Kidney epithelial cell (primary cell): ENCODE results near the gene NEDD1. TPM values are rescaled to one million over a fixed set of nuclear protein-coding genes. Genes with fewer than 3 reads are reported as not detected.

Experiments used
- DNase-seq: peaks from one replicate; pipeline ENCODE4 v3.0.0-alpha.2; 2010; ENCODE audit warnings: low read depth
- H3K27me3 ChIP-seq: 2 replicates; pipeline ENCODE4 v1.6.0; 2011; ENCODE audit warnings: low read length; ENCODE audit not compliant: control insufficient read depth, insufficient read depth
- H3K36me3 ChIP-seq: 2 replicates; pipeline ENCODE4 v1.5.1; 2011; ENCODE audit warnings: low read length; ENCODE audit not compliant: control insufficient read depth, insufficient read depth
- H3K4me3 ChIP-seq: 2 replicates; pipeline ENCODE4 v1.5.1; 2011; ENCODE audit warnings: low read depth, mild to moderate bottlenecking, control low read depth, low read length
- CTCF ChIP-seq: IDR thresholded peaks from 2 replicates; pipeline ENCODE4 v1.5.1; 2011; ENCODE audit warnings: mild to moderate bottlenecking, moderate library complexity, low read length, control low read depth, inconsistent platforms; ENCODE audit not compliant: insufficient read depth, poor library complexity, severe bottlenecking
- total RNA-seq: library from RNA; depleted of rRNA; stranded (reverse); fragments of >200 nt; gene quantifications from 2 replicates; pipeline ENCODE4 v1.2.3, GENCODE V29; 2015

Gene NEDD1
- total RNA-seq, 1 donor from 2014 or later: 47.7 TPM

- DNase-seq: peak; percentile 66
- Histone ChIP-seq H3K36me3 (no peaks in the 10 kb centered on the region), H3K4me3 (no peak overlapping the region), H3K27me3 (no peaks in the 10 kb centered on the region)
- no peak for TF ChIP-seq CTCF
Measured at GRCh38 chr12:96889273-96889933, 17.7 kb upstream of the NEDD1 start.

GRCh38 chr12:96890331-96890730 lies 16.7 kb upstream of the NEDD1 start:
- no peaks in the 10 kb centered on the region for H3K36me3 ChIP-seq
- no peaks in the 10 kb centered on the region for H3K27me3 ChIP-seq
- no peak for DNase-seq
- H3K4me3 ChIP-seq: no peak overlapping the region
- TF ChIP-seq CTCF: no peak

GRCh38 chr12:96892104-96892503 lies 15.0 kb upstream of the NEDD1 start:
- DNase-seq: no peak
- no peak for TF ChIP-seq CTCF
- Histone ChIP-seq H3K36me3 (no peaks in the 10 kb centered on the region), H3K27me3 (no peaks in the 10 kb centered on the region), H3K4me3 (no peak overlapping the region)

- no peak overlapping the region for H3K4me3 ChIP-seq
- no peaks in the 10 kb centered on the region for H3K36me3 ChIP-seq
- TF ChIP-seq CTCF: no peak
- no peaks in the 10 kb centered on the region for H3K27me3 ChIP-seq
- DNase-seq: no peak
Measured at GRCh38 chr12:96897421-96897820, 9.6 kb upstream of the NEDD1 start.

- no peak for DNase-seq
- Histone ChIP-seq H3K4me3 (no peak overlapping the region), H3K36me3 (no peaks in the 10 kb centered on the region), H3K27me3 (no peaks in the 10 kb centered on the region)
- no peak for TF ChIP-seq CTCF
Measured at GRCh38 chr12:96901175-96901574, 5.9 kb upstream of the NEDD1 start.

- TF ChIP-seq CTCF: no peak
- Histone ChIP-seq H3K36me3 (no peaks in the 10 kb centered on the region), H3K27me3 (no peaks in the 10 kb centered on the region), H3K4me3 (no peak overlapping the region)
- DNase-seq: no peak
Measured at GRCh38 chr12:96902076-96902475, 5.0 kb upstream of the NEDD1 start.
